Posterior cingulate gyrus (tissue), 11 donors: ENCODE results near the gene PCDH9.

Source experiments
- DNase-seq, 10 donors: peaks; one replicate each; pipeline versions ENCODE4 v3.0.0 to v3.0.0-alpha.2; 2020 to 2021; ENCODE audit warnings: mixed read lengths in 3 of 10
- intact Hi-C: fragments of 100-400 bp; cut with DNase I; formaldehyde crosslinking; loops from one replicate; pipeline ENCODE4 v1.15.1; 2023

PCDH9 gene

DNA sequence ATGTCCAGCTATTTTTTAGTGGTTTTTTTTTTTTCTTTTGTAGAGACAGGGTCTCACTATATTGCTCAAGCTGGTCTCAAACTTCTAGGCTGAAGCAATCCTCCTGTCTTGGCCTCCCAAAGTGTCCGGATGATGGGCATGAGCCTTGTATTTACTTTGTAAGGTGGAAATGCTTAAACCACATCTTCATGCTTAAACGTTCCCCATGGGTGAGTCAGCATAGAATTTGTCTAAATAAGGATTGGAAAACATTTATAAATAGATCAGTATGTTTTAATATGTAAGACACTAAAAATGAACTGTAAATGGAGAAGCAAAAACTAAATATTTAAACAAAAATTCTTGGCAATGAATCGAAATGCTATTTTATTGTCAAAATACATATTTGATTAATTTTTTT lies 698.0 kb downstream of the PCDH9 start:
- DNase-seq, result no peak
- intact Hi-C loops, result no loop called here

DNA sequence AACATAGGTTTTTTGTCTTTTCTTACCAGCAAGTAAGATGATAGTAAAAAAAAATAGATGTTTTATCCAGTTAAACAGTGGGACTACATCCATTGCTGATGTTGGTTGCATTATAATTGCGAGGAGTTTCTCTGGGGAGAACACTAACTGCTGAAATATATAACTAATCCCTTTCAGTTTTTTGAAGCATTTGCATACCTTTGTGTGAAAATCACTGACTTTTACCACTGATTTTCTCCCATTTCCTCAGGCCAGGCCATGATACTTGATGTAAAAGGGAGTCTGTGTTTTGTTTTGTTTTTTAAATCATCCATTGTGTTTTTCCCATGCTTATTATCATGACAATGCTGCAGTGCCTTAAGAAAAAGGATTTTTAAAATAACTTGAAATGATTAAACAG lies 699.5 kb downstream of the PCDH9 start:
- intact Hi-C loops, result no loop called here
- DNase-seq, result no peak

DNA sequence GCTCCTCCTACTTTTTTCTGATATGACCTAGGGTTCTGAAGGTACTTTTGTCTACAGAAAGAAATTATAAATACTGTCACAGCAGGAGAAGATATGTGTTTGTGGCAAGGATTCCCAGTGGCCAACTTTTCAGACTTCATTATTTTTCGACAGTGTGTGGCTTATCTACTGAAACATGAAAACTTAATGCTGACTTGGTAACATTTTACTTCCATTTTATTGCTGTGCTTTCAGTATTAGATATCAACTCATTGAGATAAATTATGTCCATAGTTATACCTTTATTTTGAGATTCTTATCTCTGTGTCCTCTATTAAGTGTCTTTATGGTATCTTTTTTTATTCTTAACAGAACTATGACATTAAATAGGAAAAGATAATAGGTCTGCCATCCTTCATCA lies 700.0 kb downstream of the PCDH9 start:
- no peak for DNase-seq
- intact Hi-C loops, result no loop called here

DNA sequence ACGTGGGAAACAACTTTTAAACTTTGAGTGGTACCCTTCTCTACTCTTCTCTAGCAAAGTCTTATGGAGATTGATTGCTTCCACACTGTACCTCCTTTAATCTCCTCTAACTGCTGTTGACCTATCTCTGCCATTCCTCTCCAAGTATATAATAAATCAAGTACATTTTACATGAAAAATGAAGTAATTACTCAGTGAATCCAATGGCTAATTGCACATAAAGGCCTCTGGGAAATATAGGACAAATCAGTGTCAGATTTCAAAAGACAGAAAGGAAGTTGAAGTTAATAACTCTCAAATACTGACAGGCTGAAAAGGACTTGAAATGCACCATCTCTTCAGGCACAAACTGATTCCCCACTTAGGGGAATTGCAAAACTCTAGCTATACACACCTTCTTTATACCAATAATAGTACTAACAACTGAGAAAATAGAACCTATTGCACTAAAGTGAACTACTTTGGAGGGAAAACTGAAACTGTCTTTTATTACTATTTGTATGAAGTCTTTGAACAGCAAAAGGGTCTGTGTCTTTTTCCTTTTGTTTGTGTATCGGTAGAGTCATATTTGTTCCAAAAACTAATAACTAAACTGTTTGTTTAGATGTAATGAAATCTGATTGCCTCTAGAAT lies 701.1 kb downstream of the PCDH9 start:
- no peak for DNase-seq
- intact Hi-C loops, result no loop called here

DNA sequence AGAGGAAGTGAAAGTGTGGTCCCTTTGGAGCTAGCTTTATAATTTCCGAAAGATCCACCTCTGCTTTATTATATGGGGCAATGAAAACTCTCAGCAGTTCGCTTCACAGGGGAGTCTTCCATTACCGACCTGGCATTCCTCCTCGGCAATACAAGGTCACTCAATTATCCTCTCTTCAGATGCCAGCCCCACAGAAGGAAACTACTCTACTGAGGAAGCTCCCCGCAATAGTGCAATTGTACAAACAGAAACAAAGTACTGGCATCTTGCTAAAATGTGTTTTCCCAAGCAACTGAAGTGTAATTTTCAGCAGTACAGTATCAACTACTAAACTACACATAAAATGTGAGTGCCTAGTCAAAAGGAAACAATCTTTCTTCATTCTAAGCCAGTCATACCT lies 702.0 kb downstream of the PCDH9 start:
- no peak for DNase-seq
- intact Hi-C loops, result no loop called here

DNA sequence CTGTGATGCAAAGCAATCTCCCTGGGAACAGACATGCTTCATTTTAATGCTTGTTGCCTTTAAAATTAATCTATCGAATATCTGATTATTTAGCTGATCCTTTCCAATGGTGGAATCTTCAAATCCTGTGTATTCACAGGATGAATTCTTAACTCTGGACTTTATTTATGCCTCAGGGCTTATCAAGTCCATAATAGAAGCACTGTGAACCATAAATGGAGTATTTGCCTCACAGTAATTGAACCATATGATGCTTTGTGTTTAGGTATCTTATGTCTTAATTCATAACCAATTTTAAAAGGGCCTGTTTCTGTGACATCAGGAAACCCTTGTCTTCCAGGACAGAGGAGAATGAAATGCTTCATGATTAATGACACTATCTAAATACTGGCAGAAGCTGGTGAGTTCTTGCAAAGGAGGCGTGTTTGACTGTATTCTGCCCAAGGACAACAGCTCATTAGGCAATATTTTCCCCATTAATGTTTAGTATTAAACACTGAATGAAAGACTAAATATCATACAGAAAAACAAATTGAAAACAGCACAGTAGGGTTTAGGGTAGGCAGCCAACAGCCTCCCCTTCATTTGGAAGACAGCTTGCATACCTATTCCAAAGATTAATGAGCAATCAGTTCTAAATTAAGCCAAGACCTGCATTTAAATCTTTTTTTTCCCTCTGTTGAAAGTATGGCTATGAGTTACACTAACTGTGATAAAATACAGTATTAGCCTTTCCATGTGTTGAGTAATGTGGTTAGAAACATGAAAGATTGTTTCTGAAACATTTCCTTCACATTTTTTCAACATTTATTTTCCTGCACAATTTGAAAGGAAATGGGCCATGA lies 709.4 kb downstream of the PCDH9 start:
- intact Hi-C loops, result no loop called here
- DNase-seq, result no peak

DNA sequence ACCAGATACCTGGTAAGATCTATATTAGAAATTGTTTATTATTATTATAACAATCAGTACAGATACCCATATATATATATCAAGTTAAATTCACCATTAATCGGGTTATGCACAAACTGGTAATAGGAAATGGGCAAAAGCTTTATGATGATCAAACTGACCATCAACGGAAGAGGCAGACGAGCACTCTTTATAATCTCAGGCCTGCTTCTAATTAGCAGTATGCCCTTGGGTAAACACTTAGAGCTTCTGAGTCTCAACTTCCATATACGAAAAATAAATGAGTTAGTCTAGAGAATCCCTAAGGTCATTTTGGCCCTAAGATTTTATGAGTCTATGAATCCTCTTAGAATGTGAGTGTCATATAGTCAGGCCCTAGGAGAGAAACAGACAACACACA lies 710.9 kb downstream of the PCDH9 start:
- DNase-seq, result no peak
- intact Hi-C loops, result no loop called here

DNA sequence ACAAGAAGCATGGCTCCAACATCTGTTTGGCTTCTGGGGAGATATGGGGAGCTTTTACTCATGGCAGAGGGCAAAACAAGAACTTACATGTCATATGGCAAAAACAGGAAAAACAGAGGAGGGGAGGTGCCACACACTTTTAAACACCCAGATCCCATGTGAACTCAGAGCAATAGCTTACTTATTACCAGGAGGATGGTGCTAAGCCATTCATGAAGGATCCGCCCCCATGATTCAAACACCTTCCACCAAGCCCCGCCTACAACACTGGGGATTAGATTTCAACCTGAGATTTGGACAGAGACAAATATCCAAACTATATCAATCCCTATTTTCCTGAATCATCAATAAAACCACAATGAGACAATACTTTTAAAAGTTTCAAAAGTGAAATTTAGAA lies 712.1 kb downstream of the PCDH9 start:
- intact Hi-C loops, result no loop called here
- no peak for DNase-seq

DNA sequence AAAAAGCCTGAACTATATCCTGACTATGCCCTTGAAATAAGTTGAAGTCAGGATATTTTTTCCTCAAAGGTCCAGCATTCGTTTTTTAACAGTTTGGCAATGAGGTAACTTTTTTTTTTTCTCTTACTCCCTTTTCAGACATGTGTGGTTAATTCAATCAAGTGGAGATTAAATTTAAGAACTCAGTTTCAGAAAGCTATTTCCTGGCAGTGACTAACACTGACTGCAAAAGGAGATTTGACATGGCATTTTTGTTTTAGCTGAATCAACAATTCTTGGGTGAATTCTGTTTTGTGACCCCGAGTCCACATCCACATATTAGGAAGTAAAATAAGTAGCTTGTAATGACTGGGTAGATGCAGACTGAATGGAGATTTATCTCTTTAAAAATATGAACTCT lies 716.4 kb downstream of the PCDH9 start:
- DNase-seq, result no peak
- intact Hi-C loops, result no loop called here

DNA sequence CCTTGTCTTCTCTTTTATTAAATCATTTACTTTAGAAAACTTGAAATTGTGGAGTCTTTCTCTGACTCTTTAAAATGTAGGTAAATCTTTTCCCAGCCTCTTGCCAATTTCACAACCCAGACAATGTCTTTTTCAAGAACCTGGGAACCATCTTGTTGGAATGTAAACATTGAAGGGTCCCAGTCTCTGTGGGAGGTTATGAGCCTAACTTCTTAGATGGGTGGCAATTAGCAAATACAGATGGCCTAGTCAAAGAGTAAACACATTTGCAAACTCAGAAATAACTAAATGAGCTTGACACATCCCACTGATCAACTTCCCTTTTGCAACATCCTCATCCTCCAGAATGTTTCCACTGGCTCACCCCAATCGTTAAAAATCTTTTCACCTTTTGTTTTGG lies 721.0 kb downstream of the PCDH9 start:
- intact Hi-C loops, result no loop called here
- no peak for DNase-seq

DNA sequence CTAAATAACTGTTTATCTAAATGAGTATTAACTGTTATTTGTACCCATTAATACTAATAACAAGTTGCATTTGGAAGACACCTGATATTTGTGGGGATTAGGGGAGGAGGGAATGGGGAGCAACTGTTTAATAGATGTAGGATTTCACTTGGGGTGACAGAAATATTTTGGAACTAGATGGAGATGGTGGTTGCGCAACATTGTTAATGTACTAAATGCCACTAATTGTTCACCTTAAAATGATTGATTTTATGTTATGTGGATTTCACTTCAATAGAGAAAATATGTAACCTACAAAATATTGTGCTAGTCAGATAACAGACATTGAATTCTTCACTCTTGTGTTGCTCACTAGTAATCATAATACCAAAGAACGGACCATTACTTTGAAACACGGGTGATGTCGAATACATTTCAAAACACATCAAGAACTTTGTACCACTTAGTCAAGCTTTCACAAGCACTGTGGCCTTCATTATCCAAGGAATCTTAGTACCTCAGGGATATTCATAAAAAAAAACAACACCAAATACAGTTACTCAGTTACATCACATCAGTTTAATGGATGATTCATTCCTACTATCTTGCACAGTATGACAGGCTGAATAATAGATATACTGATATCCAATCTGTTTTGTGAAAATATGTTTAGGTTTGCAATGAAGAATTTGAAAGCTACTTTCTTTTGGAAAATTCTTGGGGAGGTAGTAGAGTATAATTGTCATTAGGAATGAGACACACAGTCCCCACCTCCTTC lies 721.8 kb downstream of the PCDH9 start:
- intact Hi-C loops, result no loop called here
- no peak for DNase-seq

DNA sequence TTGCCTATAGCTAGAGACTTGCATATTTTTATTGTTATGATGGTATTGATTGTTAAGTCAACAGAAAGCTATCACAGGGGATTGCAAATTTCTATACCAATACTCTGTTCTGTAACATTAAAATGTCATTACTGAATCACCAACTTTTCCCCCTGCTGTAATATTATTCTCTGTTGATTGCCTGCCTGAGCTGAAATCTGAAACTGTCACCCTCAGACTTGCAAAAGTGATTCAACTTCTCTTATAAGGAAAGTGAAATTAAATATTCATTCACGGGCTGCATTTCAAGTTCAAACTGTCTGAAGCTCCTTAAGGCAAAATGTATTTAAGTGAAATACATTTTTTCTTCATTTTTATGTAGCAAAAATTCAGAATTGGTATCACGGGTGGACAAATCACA lies 723.2 kb downstream of the PCDH9 start:
- no peak for DNase-seq
- intact Hi-C loops, result no loop called here

DNA sequence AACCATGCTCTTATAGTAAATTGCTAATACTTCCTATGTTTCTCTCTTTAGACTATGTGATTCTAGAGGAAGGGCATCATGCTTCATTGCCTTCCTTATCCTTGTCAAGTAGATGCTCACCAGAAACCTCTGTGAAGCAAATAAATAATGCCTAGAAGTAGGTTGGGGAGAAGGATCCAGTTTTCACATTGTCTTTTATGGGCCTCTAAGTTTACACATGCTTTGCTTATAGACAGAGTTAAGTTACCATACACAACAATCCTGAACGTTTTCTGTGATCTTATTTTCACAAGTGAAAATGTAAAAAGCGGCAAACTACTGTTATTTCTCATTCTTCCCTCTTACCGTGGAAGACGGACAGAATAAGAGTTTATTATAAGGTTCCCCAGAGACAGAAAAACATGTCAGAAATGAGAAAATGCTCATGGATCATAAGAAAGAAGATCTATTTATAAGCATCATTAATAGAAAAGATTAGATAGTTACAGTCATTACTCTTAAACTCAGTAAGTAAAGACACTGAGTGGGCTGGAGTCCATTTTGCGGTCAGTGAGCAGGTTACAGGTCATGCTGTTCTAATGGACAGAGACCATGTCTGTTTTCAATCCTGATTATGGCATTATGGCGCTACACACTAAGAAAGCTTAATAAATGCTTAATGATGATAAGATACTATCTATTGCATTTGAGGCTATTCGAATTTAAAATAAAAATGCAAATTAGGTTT lies 723.9 kb downstream of the PCDH9 start:
- DNase-seq, result no peak
- intact Hi-C loops, result no loop called here

DNA sequence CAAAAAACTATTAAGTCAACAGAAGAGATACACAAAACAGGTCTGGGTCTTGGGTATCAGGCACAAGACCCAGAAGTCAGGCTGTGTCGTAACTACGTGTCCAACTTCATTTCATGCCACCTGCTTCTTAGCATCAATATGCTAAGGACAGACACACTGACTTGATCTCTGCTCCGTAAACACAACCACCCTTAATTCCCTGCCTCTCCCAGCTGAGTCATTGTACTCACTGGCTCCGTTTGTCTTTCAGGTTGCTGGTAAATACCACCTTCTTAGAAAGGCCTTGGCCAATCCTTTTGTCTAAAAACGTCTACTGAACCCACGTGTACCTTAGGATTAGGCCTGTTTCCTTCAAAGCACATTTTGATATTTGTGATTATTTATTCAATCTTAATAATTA lies 726.2 kb downstream of the PCDH9 start:
- DNase-seq, result no peak
- intact Hi-C loops, result no loop called here

DNA sequence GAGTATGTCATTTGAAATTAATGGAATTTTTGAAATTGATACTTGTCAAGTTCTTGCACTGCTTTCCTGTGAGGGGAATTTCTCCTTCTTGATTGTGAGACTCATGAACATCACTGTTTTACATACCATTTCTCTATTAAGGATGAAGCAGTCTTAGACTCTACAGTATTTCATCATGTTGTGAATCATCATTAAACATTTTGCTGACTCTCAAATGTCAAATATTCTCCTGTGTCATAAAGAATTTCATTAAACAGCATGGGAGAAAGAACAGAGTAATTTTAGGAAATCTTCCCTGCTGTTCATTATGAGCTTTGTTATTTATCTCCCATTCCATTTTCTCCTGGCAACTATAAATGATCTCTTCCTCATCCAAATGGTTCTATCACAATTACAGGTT lies 729.0 kb downstream of the PCDH9 start:
- DNase-seq, result no peak
- intact Hi-C loops, result no loop called here

DNA sequence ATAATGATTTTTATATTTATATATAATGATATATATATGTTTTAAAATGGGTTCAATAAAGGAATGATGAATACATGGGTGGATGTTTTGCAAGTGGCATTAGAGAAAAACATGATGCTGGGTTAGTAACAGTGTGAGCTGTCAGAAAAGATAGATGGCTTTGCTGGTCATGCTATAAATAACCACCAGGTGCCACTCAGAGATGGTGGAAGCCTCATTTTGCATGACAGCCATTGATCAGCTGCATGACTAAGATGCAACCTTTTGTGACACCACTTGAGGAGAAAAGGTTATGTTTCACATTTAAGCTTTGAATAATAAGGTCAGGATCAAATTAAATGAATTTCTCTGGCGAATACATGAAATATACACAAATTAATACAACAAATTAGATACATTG lies 737.7 kb downstream of the PCDH9 start:
- intact Hi-C loops, result no loop called here

DNA sequence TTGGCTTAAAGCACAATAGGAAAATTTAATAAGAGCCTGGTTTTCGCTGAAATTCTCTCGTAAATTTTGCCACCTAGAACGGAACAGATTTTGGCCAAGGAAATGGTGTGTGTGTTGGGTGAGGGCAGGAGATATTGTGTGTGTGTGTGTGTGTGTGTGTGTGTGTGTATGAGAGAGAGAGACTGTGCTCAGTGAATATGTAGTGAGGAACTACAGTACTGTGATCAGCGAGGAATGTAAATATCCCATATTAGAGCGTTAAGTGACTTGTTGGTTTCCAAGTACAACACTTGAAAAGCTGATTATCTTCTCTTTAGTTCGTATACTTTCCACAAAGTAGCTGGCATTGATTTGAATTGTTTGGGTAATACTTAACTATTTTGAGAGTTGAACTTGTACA lies 738.9 kb downstream of the PCDH9 start:
- intact Hi-C loops, result no loop called here
- DNase-seq, result no peak

More for the DNA sequence above, 737.7 kb downstream of the PCDH9 start:
- DNase-seq, result no peak

DNA sequence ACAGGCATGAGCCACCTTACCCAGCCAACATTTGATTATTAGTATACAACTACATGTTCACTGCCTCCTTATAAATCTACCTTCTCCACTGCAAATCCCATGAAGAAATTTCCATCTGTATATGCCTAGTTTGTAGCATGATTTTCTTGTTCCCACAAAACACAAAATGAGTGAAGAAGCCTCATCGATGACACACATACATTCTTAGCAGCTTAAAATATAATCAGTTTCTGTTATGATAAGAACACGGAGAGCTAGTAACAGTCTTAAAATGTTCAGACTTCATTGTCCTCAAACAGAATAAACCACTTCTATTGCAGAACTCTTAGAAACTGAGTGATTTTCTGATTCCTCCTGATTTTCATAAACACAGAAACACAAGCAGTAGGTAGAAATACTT lies 740.5 kb downstream of the PCDH9 start:
- no peak for DNase-seq
- intact Hi-C loops, result no loop called here

DNA sequence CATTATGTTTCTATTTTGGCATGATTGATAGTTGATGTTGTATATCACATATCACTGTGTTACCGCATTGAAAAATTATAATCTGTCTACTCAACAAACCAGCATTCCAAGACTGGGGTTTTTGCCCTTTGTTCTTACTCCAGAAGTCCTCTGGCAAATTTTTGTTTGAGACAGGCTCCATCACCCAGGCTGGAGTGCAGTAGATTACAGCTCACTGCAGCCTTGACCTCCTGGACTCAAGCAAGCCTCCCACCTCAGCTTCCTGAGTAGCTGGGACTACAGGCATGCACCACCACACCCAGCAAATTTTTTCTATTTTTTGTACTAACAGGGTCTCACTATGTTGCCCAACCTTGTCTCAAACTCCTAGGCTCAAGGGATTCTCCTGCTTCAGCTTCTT lies 741.0 kb downstream of the PCDH9 start:
- no peak for DNase-seq
- intact Hi-C loops, result no loop called here

DNA sequence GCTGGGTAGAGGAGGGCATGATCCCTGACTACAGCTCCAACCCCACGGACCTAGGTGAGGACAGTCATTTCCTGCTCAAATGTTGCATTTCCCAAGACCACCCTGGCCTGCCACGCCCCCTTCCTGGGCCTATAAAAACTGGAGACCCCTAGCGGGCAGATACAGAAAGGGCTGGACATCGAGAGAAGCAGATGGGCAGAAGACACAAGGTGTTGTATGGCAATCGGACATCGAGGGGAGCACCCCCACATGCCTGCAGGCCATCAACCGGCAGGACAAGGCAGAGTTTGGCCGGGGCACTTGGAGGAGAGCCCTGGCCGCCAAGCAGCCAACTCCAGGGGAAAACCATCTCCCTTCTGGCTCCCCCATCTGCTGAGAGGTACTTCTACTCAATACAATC lies 746.4 kb downstream of the PCDH9 start:
- DNase-seq, result peak in 2 of 10 donors; percentile 54 to 60
- intact Hi-C loops, result no loop called here

DNA sequence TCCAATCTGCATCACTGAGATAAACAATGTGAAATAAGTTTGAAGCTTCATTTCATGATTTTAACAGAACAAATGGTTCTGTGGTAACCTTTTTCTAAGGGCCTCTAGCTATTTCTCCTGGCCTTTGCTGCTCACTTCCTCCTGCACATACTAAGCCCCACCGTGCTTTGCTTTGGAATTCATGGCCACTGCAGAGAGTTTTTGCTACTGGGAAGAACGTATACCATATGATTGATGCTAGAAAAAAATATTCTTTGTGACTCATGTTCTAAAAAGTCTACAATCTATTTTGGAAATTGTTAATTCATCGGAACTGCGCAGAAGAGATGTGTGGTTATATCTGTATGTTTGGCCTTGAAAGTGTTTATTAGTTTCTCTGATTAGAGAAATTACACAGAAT lies 747.3 kb downstream of the PCDH9 start:
- intact Hi-C loops, result no loop called here
- no peak for DNase-seq
